Vagina (tissue), 2 donors: ENCODE data around the gene FAH. TPM values are rescaled to one million over a fixed set of nuclear protein-coding genes. Genes with fewer than 3 reads are reported as not detected.
"Not testable (repeated sequence)": the region's sequence is repeated elsewhere in the genome, so short reads cannot be mapped to it uniquely, and the experiment has no call there.

Experiments
- DNase-seq, 2 donors: peaks; one replicate each; pipeline ENCODE4 v3.0.0-alpha.2; 2017; ENCODE audit errors: extremely low spot score in 2 of 2
- H3K27ac ChIP-seq: fragments of 200-600 bp; sonication (generic); one replicate; pipeline ENCODE4 v1.5.1; 2019
- H3K27me3 ChIP-seq: fragments of 200-600 bp; sonication (generic); one replicate; pipeline ENCODE4 v1.5.1; 2019
- H3K36me3 ChIP-seq, 2 donors: fragments of 200-600 bp; sonication (generic); one replicate each; pipeline ENCODE4 v1.5.1; 2017 to 2019
- H3K4me1 ChIP-seq: fragments of 200-600 bp; sonication (generic); one replicate; pipeline ENCODE4 v1.5.1; 2019
- H3K4me3 ChIP-seq, 2 donors: fragments of 200-600 bp; sonication (generic); 1 replicate in 1 of 2; 2 replicates in 1 of 2; pipeline ENCODE4 v1.5.1; 2016 to 2019
- H3K9me3 ChIP-seq: fragments of 200-600 bp; sonication (generic); one replicate; pipeline ENCODE4 v1.5.1; 2019
- CTCF ChIP-seq, 3 experiments: fragments of 450-650 bp in 2 of 3; fragments of 200-600 bp in 1 of 3; sonication (generic) in 1 of 3; IDR thresholded peaks; one replicate each; pipeline ENCODE4 v1.5.1; 2017 to 2019; ENCODE audit warnings: antibody characterized with exemption in 3 of 3, mild to moderate bottlenecking in 2 of 3, moderate library complexity in 2 of 3
- POLR2A ChIP-seq, 2 donors: fragments of 450-650 bp; IDR thresholded peaks; one replicate each; pipeline ENCODE4 v1.6.1; 2017; ENCODE audit warnings: antibody characterized with exemption in 2 of 2, mild to moderate bottlenecking in 2 of 2, moderate library complexity in 2 of 2
- POLR2AphosphoS5 ChIP-seq, 2 donors: sonication (generic); formaldehyde crosslinking; IDR thresholded peaks; one replicate each; pipeline ENCODE4 v1.9.0; 2017; ENCODE audit warnings: antibody characterized with exemption in 2 of 2, mild to moderate bottlenecking in 2 of 2, low read depth in 1 of 2; ENCODE audit not compliant: insufficient read depth in 1 of 2
- intact Hi-C: fragments of 100-400 bp; cut with DNase I; formaldehyde crosslinking; loops from one replicate; pipeline ENCODE4 v1.15.1; 2023
- total RNA-seq: library from RNA; depleted of rRNA; stranded (reverse); fragments of >200 nt; gene quantifications from one replicate; pipeline ENCODE4 v1.2.3, GENCODE V29; 2016

The FAH gene
- total RNA-seq, 1 donor from 2014 or later: 27.3 TPM

- Histone ChIP-seq H3K4me1 (no peaks in the 10 kb centered on the region), H3K27ac (no peak overlapping the region), H3K27me3 (no peaks in the 10 kb centered on the region), H3K4me3 (no peak overlapping the region), H3K9me3 (no peaks in the 10 kb centered on the region), H3K36me3 (peaks cover 0 to 10% of the 10 kb centered on the region in 2 donors)
- TF ChIP-seq POLR2AphosphoS5 (IDR thresholded peaks at IDR 0.05; ENCODE audit: insufficient read depth in 1 of 2, low read depth in 1 of 2) (no peak), POLR2A (IDR thresholded peaks at IDR 0.05) (no peak), CTCF (IDR thresholded peaks at IDR 0.05) (no peak)
- DNase-seq: no peak
- intact Hi-C loops: no loop called here
Observed at GRCh38 chr15:80118956-80119355, 33.8 kb upstream of the FAH start.

GRCh38 chr15:80120636-80121035 lies 32.2 kb upstream of the FAH start:
- peaks cover 0 to 17% of the 10 kb centered on the region in 2 donors for H3K36me3 ChIP-seq
- TF ChIP-seq POLR2A (IDR thresholded peaks at IDR 0.05) (no peak), CTCF (IDR thresholded peaks at IDR 0.05) (no peak), POLR2AphosphoS5 (IDR thresholded peaks at IDR 0.05; ENCODE audit: insufficient read depth in 1 of 2, low read depth in 1 of 2) (no peak)
- no peak for DNase-seq

GRCh38 chr15:80121546-80121945 lies 31.3 kb upstream of the FAH start:
- DNase-seq: no peak
- intact Hi-C loops: no loop called here
- Histone ChIP-seq H3K4me1 (no peaks in the 10 kb centered on the region), H3K27ac (no peak overlapping the region), H3K36me3 (peaks cover 0 to 17% of the 10 kb centered on the region in 2 donors), H3K4me3 (no peak overlapping the region), H3K27me3 (no peaks in the 10 kb centered on the region), H3K9me3 (no peaks in the 10 kb centered on the region)
- TF ChIP-seq POLR2AphosphoS5 (IDR thresholded peaks at IDR 0.05; ENCODE audit: insufficient read depth in 1 of 2, low read depth in 1 of 2) (no peak), CTCF (IDR thresholded peaks at IDR 0.05) (no peak), POLR2A (IDR thresholded peaks at IDR 0.05) (no peak)

More at GRCh38 chr15:80120636-80121035, 32.2 kb upstream of the FAH start:
- Histone ChIP-seq H3K9me3 (no peaks in the 10 kb centered on the region), H3K4me3 (no peak overlapping the region), H3K27ac (no peak overlapping the region), H3K4me1 (no peaks in the 10 kb centered on the region), H3K27me3 (no peaks in the 10 kb centered on the region)
- intact Hi-C loops: no loop called here

GRCh38 chr15:80123034-80123433 lies 29.8 kb upstream of the FAH start:
- no peak for DNase-seq
- no peaks in the 10 kb centered on the region for H3K9me3 ChIP-seq
- no peak overlapping the region for H3K4me3 ChIP-seq
- no peaks in the 10 kb centered on the region for H3K27me3 ChIP-seq
- intact Hi-C loops: no loop called here
- no peak overlapping the region for H3K27ac ChIP-seq
- peaks cover 0 to 17% of the 10 kb centered on the region in 2 donors for H3K36me3 ChIP-seq
- TF ChIP-seq POLR2AphosphoS5 (IDR thresholded peaks at IDR 0.05; ENCODE audit: insufficient read depth in 1 of 2, low read depth in 1 of 2) (no peak), POLR2A (IDR thresholded peaks at IDR 0.05) (no peak), CTCF (IDR thresholded peaks at IDR 0.05) (no peak)
- no peaks in the 10 kb centered on the region for H3K4me1 ChIP-seq

GRCh38 chr15:80127253-80127652 lies 25.5 kb upstream of the FAH start:
- H3K9me3 ChIP-seq, DNase-seq, H3K27ac ChIP-seq, H3K27me3 ChIP-seq, intact Hi-C loops, H3K4me3 ChIP-seq, H3K4me1 ChIP-seq: not testable (repeated sequence)
- peaks cover 0 to 23% of the 10 kb centered on the region in 2 donors for H3K36me3 ChIP-seq

GRCh38 chr15:80127911-80128310 lies 24.9 kb upstream of the FAH start:
- Histone ChIP-seq H3K36me3 (peaks cover 0 to 23% of the 10 kb centered on the region in 2 donors), H3K9me3 (no peaks in the 10 kb centered on the region)
- intact Hi-C loops: no loop called here

More at GRCh38 chr15:80127911-80128310, 24.9 kb upstream of the FAH start:
- Histone ChIP-seq H3K4me1 (no peaks in the 10 kb centered on the region), H3K27me3 (no peaks in the 10 kb centered on the region), H3K27ac (no peak overlapping the region), H3K4me3 (no peak overlapping the region)
- TF ChIP-seq POLR2A (IDR thresholded peaks at IDR 0.05) (no peak), POLR2AphosphoS5 (IDR thresholded peaks at IDR 0.05; ENCODE audit: insufficient read depth in 1 of 2, low read depth in 1 of 2) (no peak), CTCF (IDR thresholded peaks at IDR 0.05) (no peak)
- no peak for DNase-seq
